ENCODE data around the gene ERCC6L2.

ERCC6L2 gene

DNA sequence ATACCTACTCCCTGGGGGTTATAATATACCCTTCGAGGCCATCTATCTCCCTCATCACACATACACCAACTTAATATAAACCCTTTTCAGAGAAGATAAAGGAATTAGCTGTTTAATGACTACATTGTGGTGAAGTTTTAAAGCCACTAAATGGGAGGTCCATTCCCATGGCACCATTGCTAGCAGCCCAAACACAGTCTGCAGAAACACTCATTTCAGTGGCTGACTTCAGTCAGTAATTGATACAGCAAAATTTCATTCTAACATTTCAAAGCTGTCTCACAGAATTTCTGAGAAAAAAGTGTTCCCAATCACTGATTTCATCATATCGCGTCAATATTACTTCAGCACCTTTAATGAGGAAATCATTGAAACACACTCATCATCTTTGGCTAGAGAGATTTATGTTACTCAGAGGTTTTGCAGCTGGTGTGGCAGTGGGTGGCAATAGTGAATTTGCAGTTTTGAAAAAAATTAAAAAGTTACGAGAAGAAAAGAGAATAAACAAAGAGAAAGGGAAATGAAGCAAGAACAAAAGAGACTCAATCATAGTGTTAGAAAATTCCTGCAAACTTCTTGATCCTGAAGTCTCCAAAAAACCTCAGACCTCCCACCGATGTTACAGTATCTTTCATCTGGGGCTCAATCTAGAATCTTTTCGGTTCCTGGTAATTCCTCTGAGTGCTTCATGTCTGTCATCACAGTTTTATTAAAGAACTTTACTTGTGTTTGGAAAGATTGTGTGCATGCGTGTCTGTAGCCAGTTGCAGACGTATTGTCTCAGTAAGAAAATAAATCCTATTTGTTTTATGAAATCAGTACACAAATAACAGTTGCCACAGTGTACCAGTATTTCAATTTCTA, 105.0 kb downstream of the ERCC6L2 start:
- DNase-seq (ENCODE audit: low read depth) = no peak

DNA sequence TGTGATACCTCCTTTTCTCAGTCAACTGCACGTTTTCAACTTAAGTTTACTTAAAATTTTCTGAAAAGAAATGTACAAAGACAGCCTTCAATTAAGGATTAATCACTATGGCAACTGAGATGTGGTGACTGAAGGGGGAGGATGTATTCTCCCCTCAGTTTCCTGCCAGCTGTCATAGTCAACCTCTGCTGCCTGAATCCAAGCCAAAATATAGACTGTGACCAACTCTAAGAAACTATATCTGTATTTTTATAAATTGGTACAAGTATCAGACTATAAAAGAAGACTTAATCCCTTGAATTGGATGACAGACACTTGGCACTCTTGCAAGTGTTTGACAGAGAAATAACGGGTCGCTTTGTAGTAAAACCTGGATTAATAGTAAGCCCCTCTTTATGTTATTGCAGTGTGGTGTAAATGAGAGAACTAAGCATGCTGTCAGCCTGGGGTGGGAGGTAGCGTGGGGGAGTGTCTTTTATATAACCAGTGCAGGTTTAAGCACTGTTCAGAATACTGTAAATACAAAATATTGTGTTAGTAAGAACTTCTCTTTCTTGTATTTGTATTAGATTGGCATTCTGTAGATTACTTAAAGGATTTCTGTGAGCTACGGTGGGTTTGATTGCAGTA, 106.4 kb downstream of the ERCC6L2 start:
- DNase-seq (ENCODE audit: low read depth) = no peak

DNA sequence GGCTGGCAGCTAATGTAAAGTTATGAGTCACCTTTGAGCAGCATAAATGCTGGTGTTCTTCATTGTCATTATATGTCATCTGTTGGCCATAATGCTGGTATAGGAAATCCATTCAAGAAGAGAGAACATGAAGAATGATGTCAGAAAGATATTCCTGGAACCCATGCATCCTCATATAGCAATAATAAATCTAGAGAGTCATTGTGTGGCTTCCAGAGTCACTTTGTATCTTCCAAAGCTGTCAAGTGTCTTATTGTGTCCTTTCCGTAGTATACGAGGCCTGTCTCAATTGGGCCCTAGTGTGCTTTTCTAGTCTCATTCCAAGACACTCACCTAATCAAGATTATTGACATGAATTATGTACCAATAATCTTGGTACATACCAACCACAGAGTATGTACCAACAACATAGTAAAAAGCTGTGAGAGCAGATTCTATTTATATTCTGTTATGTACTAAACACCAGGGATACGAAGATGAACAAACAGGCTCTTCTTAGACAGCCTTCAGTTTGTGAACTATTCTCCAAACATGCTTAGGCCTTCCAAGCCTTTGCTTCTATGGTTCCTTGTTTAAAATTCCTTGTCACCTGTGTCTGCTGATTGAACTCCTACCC, 110.1 kb downstream of the ERCC6L2 start:
- no peak for DNase-seq (ENCODE audit: low read depth)

DNA sequence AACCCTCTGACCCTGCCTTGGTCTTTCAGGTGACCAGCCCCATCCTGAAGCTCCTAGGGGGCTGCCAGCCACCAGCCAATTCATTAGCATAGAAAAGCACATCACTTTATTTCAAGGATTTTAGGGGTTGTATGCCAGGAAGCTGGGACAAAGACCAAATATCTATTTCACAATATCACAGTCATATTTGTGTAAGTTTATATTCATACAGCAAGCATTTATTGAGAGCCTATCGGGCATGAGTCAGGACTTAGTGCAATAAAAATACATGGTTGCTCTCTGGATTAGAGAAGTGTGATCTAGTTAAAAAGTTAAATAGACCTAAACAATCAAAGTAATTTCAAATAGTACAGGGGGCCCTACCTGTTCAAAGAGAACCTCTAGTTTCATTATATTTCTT, 113.8 kb downstream of the ERCC6L2 start:
- DNase-seq (ENCODE audit: low read depth) = no peak

DNA sequence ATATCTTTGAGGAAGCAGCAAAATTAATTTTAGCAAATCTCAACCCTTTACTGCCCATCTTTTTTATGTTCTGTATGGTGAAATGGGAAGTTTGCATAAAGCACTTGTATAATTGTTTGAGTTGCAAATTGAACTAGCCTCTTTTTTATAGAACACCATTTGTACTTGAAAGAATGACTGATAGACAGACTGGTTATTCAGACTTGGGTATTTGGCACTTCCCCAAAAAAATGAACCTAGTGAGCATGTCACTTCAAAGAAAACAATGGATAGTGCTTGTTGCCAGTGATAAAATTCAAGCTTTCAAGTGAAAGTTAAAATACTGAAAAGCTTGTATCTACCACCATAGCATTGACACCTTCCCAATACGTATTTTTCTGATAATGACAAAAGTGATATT, 115.8 kb downstream of the ERCC6L2 start:
- DNase-seq (ENCODE audit: low read depth) = no peak

- DNase-seq (ENCODE audit: low read depth) = no peak
These were observed 117.0 kb downstream of the ERCC6L2 start for GRCh38 chr9:95992536-95992935.

- no peak for DNase-seq (ENCODE audit: low read depth)
These were observed 117.8 kb downstream of the ERCC6L2 start for GRCh38 chr9:95993337-95993736.

- no peak for DNase-seq (ENCODE audit: low read depth)
These were observed 123.9 kb downstream of the ERCC6L2 start for GRCh38 chr9:95999390-95999789.

DNA sequence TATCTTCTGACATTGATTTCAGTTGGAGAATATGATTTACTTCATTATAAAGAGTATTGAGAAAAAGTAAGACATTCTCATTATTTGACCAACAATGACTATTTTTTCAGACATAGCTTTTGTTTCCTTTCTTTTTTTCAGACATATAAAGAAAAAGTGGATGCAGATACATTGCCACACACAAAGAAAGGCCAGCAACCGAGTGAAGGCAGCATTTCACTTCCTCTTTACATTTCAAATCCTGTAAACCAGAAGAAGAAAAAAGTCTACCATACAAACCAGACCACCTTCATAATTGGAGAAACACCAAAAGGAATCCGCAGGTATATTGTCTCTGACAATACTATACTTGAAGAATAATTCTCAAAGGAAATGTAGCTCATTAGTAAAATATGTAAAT, 128.9 kb downstream of the ERCC6L2 start:
- no peak for DNase-seq (ENCODE audit: low read depth)

- no peak for DNase-seq (ENCODE audit: low read depth)
These were observed 130.9 kb downstream of the ERCC6L2 start for GRCh38 chr9:96006296-96006879.

GRCh38 chr9:96006961-96007360, 131.5 kb downstream of the ERCC6L2 start:
- DNase-seq (ENCODE audit: low read depth) = peak; percentile 35

- DNase-seq (ENCODE audit: low read depth) = no peak
These were observed 133.2 kb downstream of the ERCC6L2 start for GRCh38 chr9:96008502-96009222.

GRCh38 chr9:96009223-96009602, 133.7 kb downstream of the ERCC6L2 start:
- DNase-seq (ENCODE audit: low read depth) = no peak

- DNase-seq (ENCODE audit: low read depth) = no peak
These were observed 134.4 kb downstream of the ERCC6L2 start for GRCh38 chr9:96009690-96010472.

DNA sequence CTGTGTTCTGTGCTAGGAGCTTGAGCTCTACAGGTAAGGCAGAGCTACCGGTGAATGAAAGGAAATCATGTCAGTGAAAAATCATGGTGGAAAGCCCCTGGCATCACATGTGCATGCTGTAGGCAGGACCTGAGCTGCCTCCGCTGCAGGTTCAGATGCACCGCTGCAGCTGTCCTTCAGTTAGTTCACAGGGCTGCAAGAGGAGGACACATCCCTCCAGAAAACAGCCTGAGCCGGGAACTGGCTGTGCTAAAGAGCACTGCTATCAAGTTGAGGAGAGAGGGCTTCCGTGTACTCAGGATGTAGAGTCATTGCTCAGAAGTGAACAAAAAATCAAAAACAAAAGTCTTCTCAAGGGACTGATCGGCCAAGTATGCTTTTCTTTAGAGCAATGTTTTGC, 138.6 kb downstream of the ERCC6L2 start:
- DNase-seq (ENCODE audit: low read depth) = no peak

DNA sequence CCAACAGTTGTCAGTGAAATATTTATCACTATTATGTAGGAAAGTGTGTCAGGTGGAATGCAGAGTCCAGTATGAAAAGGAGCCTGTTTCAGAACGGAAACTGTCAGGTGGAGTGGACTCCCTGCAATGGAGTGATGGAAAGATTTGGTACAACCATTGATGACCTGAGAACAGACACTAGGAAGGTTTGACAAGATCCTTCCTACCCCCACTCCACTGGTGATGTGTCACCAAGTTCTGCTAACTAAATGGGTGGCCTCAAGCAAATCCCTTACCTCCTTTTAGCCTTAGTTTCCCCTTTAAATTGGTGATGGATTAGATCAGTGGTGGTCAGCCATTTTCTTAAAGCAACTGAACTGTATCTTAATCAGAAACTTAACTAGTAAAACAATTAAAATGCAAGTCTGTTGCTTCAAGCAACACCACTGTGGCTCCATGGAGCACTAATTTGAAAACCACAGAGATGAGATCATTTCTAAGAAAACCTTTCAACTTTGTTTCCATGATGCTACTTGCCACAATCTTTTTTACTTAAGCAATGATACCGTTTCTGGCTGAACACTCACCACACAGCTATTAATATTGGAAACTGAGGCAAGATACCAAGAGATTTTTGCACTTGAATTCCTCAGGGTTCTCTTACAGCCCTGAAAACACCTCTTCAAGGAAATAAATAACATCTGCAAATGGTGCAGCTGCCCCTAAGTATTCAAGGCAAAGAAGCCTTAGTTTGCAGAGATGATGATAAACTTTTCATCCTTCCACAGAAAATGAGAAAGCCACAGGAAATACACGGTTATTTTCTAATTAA, 140.6 kb downstream of the ERCC6L2 start:
- no peak for DNase-seq (ENCODE audit: low read depth)
